Inflammatory macrophage (primary cell): ENCODE data around the gene RNPEP.
"Not testable (repeated sequence)": the region's sequence is repeated elsewhere in the genome, so short reads cannot be mapped to it uniquely, and the experiment has no call there.

Source experiments
- DNase-seq, 2 donors: peaks; one replicate each; pipeline ENCODE4 v3.0.0-alpha.2; 2020 to 2022

RNPEP gene

GRCh38 chr1:201962382-201962781 is 20.1 kb upstream of the RNPEP start:
- DNase-seq: not testable (repeated sequence)

GRCh38 chr1:201964261-201964660 is 18.2 kb upstream of the RNPEP start:
- no peak for DNase-seq

- DNase-seq: no peak
Observed at GRCh38 chr1:201966171-201966570, 16.3 kb upstream of the RNPEP start.

- DNase-seq: no peak
Observed at GRCh38 chr1:201968202-201968925, 14.1 kb upstream of the RNPEP start.

GRCh38 chr1:201970334-201971159 is 11.9 kb upstream of the RNPEP start:
- no peak for DNase-seq

- peak; percentile 61 to 84 for DNase-seq
Observed at GRCh38 chr1:201982082-201982622, 296 bp upstream of the RNPEP start.

GRCh38 chr1:201983380-201983805 is 945 bp downstream of the RNPEP start:
- no peak for DNase-seq

- no peak for DNase-seq
Observed at GRCh38 chr1:201984446-201984845, 2.0 kb downstream of the RNPEP start.

- DNase-seq: no peak
Observed at GRCh38 chr1:201985355-201985754, 2.9 kb downstream of the RNPEP start.

- DNase-seq: no peak
Observed at GRCh38 chr1:201988601-201989000, 6.2 kb downstream of the RNPEP start.

- DNase-seq: no peak
Observed at GRCh38 chr1:201989354-201990128, 7.1 kb downstream of the RNPEP start.

- no peak for DNase-seq
Observed at GRCh38 chr1:201990427-201990826, 8.0 kb downstream of the RNPEP start.

- peak; percentile 42 to 52 for DNase-seq
Observed at GRCh38 chr1:201999625-202000238, 17.3 kb downstream of the RNPEP start.

- no peak for DNase-seq
Observed at GRCh38 chr1:202002507-202002906, 20.1 kb downstream of the RNPEP start.

GRCh38 chr1:202004711-202005110 is 22.3 kb downstream of the RNPEP start:
- DNase-seq: no peak

- no peak for DNase-seq
Observed at GRCh38 chr1:202005958-202006357, 23.5 kb downstream of the RNPEP start.

GRCh38 chr1:202007304-202007703 is 24.9 kb downstream of the RNPEP start:
- DNase-seq: no peak

GRCh38 chr1:202007805-202008489 is 25.5 kb downstream of the RNPEP start:
- no peak for DNase-seq

- DNase-seq: peak; percentile 61 to 67
Observed at GRCh38 chr1:202009326-202010179, 27.1 kb downstream of the RNPEP start.

- no peak for DNase-seq
Observed at GRCh38 chr1:202010180-202011015, 27.9 kb downstream of the RNPEP start, which contains the start of gene ELF3. Gene ELF3, plus strand, starts transcription at chr1:202010587. Its CDS starts 550 bp downstream, at chr1:202011137.
